GM12878 (cell line): ENCODE measurements around the gene ANTXR1. TPM values are rescaled to one million over a fixed set of nuclear protein-coding genes. Genes with fewer than 3 reads are reported as not detected.

Source experiments
- ATAC-seq: fragments of 200-7000 bp; cut with Tn5 transposase; 3 replicates; pipeline ENCODE4 v1.9.1; 2020; ENCODE audit warnings: mild to moderate bottlenecking, moderate library complexity
- BruUV-seq: library from RNA; stranded (reverse); fragments of 400-500 nt; replicated peaks from 2 replicates; lab custom pipeline; 2021; lab: Mats Ljungman, UMichigan
- CTCF ChIA-PET: fragments of 300-600 bp; sonication (Branson Sonifier 250); formaldehyde crosslinking; extraction: SDS; loops from one replicate; lab custom pipeline; 2021; ENCODE audit warnings: inconsistent platforms; lab: Yijun Ruan, JAX
- POLR2A ChIA-PET: fragments of 350-600 bp; formaldehyde crosslinking; extraction: SDS; loops from one replicate; lab custom pipeline; 2021; ENCODE audit warnings: inconsistent platforms; lab: Charles Lee
- RAD21 ChIA-PET: fragments of 300-600 bp; sonication (Branson Sonifier 250); formaldehyde crosslinking; loops from one replicate; lab custom pipeline; 2023; ENCODE audit warnings: antibody characterized with exemption; ENCODE audit not compliant: unreplicated experiment; lab: Charles Lee
- SMC1A ChIA-PET: fragments of 300-600 bp; sonication (Branson Sonifier 250); formaldehyde crosslinking; loops from one replicate; lab custom pipeline; 2023; ENCODE audit not compliant: unreplicated experiment, uncharacterized antibody; lab: Charles Lee
- DNase-seq: peaks from one replicate; pipeline ENCODE4 v3.0.0-alpha.2; 2011; ENCODE audit warnings: low read depth, low spot score
- FAIRE-seq: peaks from 3 replicates; lab custom pipeline; 2011; peaks lifted over from hg19 to GRCh38; lab: Jason Lieb, UNC
- H2AFZ ChIP-seq: 2 replicates; pipeline ENCODE4 v1.6.0; 2011; ENCODE audit warnings: low read depth, low read length, control low read depth; ENCODE audit not compliant: control insufficient read depth
- H3K27ac ChIP-seq: 2 replicates; pipeline ENCODE4 v1.5.1; 2011; ENCODE audit warnings: control low read depth; ENCODE audit not compliant: control insufficient read depth, insufficient read depth
- H3K27me3 ChIP-seq, 2 experiments: replicated peaks in 1 of 2; 2 replicates each; pipeline versions ENCODE4 v1.6.0 to v1.6.1; 2011; ENCODE audit warnings: low read length in 1 of 2; ENCODE audit not compliant: control insufficient read depth in 2 of 2, insufficient read depth in 2 of 2
- H3K36me3 ChIP-seq, 2 experiments: 2 replicates each; pipeline ENCODE4 v1.5.1; 2011; ENCODE audit warnings: low read length in 1 of 2; ENCODE audit not compliant: control insufficient read depth in 2 of 2, insufficient read depth in 2 of 2
- H3K4me1 ChIP-seq: 2 replicates; pipeline ENCODE4 v1.6.1; 2011; ENCODE audit warnings: mild to moderate bottlenecking, low read length, moderate library complexity, mixed read lengths; ENCODE audit not compliant: control insufficient read depth, insufficient read depth
- H3K4me2 ChIP-seq: 2 replicates; pipeline ENCODE4 v1.6.0; 2011; ENCODE audit warnings: control low read depth; ENCODE audit not compliant: control insufficient read depth, insufficient read depth
- H3K4me3 ChIP-seq: fragments of 200-600 bp; sonication (generic); 2 replicates; pipeline ENCODE4 v1.5.1; 2016
- H3K79me2 ChIP-seq: 2 replicates; pipeline ENCODE4 v1.6.0; 2011; ENCODE audit warnings: low read length; ENCODE audit not compliant: control insufficient read depth, insufficient read depth
- H3K9ac ChIP-seq: 2 replicates; pipeline ENCODE4 v1.8.0; 2011; ENCODE audit warnings: low read length, control low read depth, mixed read lengths; ENCODE audit not compliant: control insufficient read depth, insufficient read depth
- H3K9me3 ChIP-seq: replicated peaks from 3 replicates; pipeline ENCODE4 v1.5.1; 2011; ENCODE audit warnings: mild to moderate bottlenecking, low read length; ENCODE audit not compliant: control insufficient read depth, insufficient read depth
- H4K20me1 ChIP-seq: 2 replicates; pipeline ENCODE4 v1.6.0; 2011; ENCODE audit not compliant: control insufficient read depth, insufficient read depth
- EED ChIP-seq: sonication (generic); IDR thresholded peaks from 2 replicates; pipeline ENCODE4 v1.6.1; 2016; ENCODE audit warnings: antibody characterized with exemption, low read depth
- LARP7 ChIP-seq: fragments of 450-650 bp; IDR thresholded peaks from 2 replicates; pipeline ENCODE4 v1.6.1; 2017; ENCODE audit warnings: mild to moderate bottlenecking
- MYB ChIP-seq: fragments of 150-350 bp; IDR thresholded peaks from 2 replicates; pipeline ENCODE4 v1.6.1; 2014; ENCODE audit warnings: mild to moderate bottlenecking, low read depth, low read length, borderline replicate concordance
- SUPT20H ChIP-seq: IDR thresholded peaks from 2 replicates; pipeline ENCODE4 v1.6.1; 2011; ENCODE audit warnings: low read depth, mild to moderate bottlenecking, low read length, moderate library complexity, borderline replicate concordance; ENCODE audit not compliant: control insufficient read depth
- TARDBP ChIP-seq: IDR thresholded peaks from 2 replicates; pipeline ENCODE4 v1.6.1; 2016; ENCODE audit warnings: borderline replicate concordance
- ZSCAN29 ChIP-seq: fragments of 450-650 bp; IDR thresholded peaks from 2 replicates; pipeline ENCODE4 v1.6.1; 2017; ENCODE audit warnings: mild to moderate bottlenecking, moderate library complexity
- WGBS: methylation state at CpG from one replicate; pipeline ENCODE4 v1.1.6; 2016; ENCODE audit warnings: low lambda C conversion rate; ENCODE audit not compliant: insufficient replicate concordance, insufficient coverage; ENCODE audit errors: missing lambda C conversion rate; 5-methylcytosine and 5-hydroxymethylcytosine counted together
- in situ Hi-C: fragments of 300-500 bp; cut with MboI; formaldehyde crosslinking; loops from 9 replicates; pipeline ENCODE4 v1.14.3; 2018; ENCODE audit warnings: mixed read lengths
- intact Hi-C: fragments of 100-400 bp; cut with micrococcal nuclease; formaldehyde crosslinking; loops from one replicate; pipeline ENCODE4 v1.14.2; 2022; ENCODE audit not compliant: unreplicated experiment
- polyA plus RNA-seq, 11 experiments: library from polyadenylated mRNA; depleted of rRNA in 4 of 11; unstranded in 6 of 11; stranded (reverse) in 5 of 11; fragments of >200 nt; fragmentation: Nextera tagmentation in 4 of 11; fragmentation: Illumina TruSeq in 1 of 11; extraction: Ambion mirVana in 4 of 11; extraction: Trizol in 1 of 11; gene quantifications; 1 replicate in 1 of 11; 2 replicates in 10 of 11; pipeline versions ENCODE4 v1.2.1 to v1.2.3, GENCODE V29; 2011 to 2016; ENCODE audit warnings: inconsistent platforms in 2 of 11, missing spikeins in 2 of 11, low read depth in 1 of 11
- total RNA-seq, 4 experiments: library from RNA; depleted of rRNA in 3 of 4; stranded (reverse); fragments of >200 nt in 3 of 4; fragmentation: Illumina TruSeq in 1 of 4; extraction: Trizol in 1 of 4; gene quantifications; 2 replicates each; pipeline versions ENCODE4 v1.2.1 to v1.2.3, GENCODE V29; 2013 to 2021
- TF ChIP-seq, protein P1 (sequence below): IDR thresholded peaks from 2 replicates; pipeline ENCODE4 v1.6.1; 2011; ENCODE audit warnings: low read depth, low read length, improper control_type of control experiment, borderline replicate concordance
- TF ChIP-seq, protein P2 (sequence below): IDR thresholded peaks from 2 replicates; pipeline ENCODE4 v1.6.1; 2012; ENCODE audit warnings: low read depth, low read length, improper control_type of control experiment

The ANTXR1 gene
- total and polyA plus RNA-seq, 10 of the 15 experiments (the other 5 are each of a cell fraction or from before 2014, with no cell fraction given): 0.09 to 0.26 TPM; not detected in 8

DNA sequence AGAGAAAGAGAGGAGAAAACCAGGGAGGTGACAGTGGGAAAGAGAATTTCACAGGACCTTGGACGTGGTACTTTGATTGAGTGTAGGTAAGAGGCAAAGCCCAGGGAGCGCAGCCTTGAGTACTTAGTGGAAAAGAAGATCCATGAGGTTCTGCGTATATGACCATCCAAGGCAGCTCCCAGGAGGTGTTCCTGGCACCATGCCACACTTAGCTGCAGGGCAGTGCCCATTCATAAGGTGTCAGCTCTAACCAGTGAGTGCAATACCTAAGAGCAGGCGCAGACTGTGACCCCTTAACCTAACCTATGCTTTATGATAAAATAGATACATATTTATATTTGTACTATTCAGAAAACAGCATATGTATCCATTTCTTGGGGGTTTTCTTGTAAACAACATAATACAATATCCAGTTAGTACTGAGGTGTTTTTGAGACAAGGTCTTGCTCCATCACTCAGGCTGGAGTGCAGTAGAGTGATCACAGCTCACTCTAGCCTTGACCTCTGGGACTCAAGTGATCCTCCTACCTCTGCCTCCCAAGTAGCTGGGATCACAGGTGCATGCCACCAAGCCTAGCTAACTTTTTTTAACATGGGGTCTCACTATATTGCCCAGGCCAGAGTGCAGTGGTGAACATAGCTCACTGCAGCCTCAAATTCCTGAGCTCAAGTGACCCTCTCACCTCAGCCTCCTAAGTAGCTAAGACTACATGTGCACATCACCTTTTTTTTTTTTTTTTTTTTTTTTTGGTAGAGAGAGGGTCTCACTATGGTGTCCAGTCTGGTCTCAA, 199.5 kb downstream of the ANTXR1 start (continued):
- TF ChIP-seq, protein P1, sequence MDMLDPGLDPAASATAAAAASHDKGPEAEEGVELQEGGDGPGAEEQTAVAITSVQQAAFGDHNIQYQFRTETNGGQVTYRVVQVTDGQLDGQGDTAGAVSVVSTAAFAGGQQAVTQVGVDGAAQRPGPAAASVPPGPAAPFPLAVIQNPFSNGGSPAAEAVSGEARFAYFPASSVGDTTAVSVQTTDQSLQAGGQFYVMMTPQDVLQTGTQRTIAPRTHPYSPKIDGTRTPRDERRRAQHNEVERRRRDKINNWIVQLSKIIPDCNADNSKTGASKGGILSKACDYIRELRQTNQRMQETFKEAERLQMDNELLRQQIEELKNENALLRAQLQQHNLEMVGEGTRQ: no peak
- TF ChIP-seq EED (no peak), SUPT20H (no peak)

DNA sequence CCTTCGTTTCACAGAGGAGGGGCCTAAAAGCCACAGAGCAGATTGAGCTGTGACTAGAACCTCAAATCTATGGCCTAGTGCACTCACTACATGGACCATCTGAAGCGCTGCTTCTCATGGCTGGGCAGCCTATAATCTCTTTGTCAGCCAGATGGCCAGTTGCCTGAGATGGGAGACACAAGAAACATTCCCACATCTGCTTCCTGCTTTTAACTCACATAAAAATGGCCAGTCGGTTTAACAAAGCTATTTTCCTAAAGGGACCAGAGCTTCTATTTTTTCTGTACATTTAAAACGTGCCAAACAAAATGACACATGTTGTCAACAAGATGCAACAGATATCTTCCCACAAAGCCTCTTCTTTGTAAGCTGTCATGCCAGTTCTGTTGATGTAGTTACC, 200.2 kb downstream of the ANTXR1 start:
- POLR2A ChIA-PET: no interaction called here
- CTCF ChIA-PET: no interaction called here
- in situ Hi-C loops: no loop called here

More for the DNA sequence above, 200.2 kb downstream of the ANTXR1 start:
- no TSS peak for BruUV-seq
- DNase-seq: no peak
- H3K36me3 ChIP-seq: no peaks in the 10 kb centered on the region
- H3K27me3 ChIP-seq: peaks cover 4 to 7% of the 10 kb centered on the region in 2 experiments
- no peak overlapping the region for H3K27ac ChIP-seq
- no peaks in the 10 kb centered on the region for H3K9me3 ChIP-seq
- H4K20me1 ChIP-seq: no peaks in the 10 kb centered on the region; the same call in 1 of the 2 replicates
- no peak for ATAC-seq
- intact Hi-C loops: no loop called here
- H3K4me1 ChIP-seq: no peaks in the 10 kb centered on the region
- RAD21 ChIA-PET: interaction anchor here (0.6 kb wide), 1 partner anchor 1738 kb away, joined by 3 read pairs; no protein-coding TSS in a partner anchor
- no peaks in the 10 kb centered on the region for H3K79me2 ChIP-seq
- H3K4me3 ChIP-seq: no peak overlapping the region
- WGBS: 28% methylated on average over 4 of the region's 4 CpGs
- no peak for TF ChIP-seq LARP7
- TF ChIP-seq, protein P2, sequence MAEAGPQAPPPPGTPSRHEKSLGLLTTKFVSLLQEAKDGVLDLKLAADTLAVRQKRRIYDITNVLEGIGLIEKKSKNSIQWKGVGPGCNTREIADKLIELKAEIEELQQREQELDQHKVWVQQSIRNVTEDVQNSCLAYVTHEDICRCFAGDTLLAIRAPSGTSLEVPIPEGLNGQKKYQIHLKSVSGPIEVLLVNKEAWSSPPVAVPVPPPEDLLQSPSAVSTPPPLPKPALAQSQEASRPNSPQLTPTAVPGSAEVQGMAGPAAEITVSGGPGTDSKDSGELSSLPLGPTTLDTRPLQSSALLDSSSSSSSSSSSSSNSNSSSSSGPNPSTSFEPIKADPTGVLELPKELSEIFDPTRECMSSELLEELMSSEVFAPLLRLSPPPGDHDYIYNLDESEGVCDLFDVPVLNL: no peak
- no peak for TF ChIP-seq TARDBP
- TF ChIP-seq ZSCAN29: no peak
- no peak for TF ChIP-seq MYB
- H2AFZ ChIP-seq: no peak overlapping the region
- no peak overlapping the region for H3K4me2 ChIP-seq
- no peak for FAIRE-seq
- SMC1A ChIA-PET: no interaction called here
- no peak overlapping the region for H3K9ac ChIP-seq
